ENCODE data around the gene DPP6. TPM values are rescaled to one million over a fixed set of nuclear protein-coding genes. Genes with fewer than 3 reads are reported as not detected.

The DPP6 gene
- total RNA-seq, 2 experiments from 2014 or later: not detected

DNA sequence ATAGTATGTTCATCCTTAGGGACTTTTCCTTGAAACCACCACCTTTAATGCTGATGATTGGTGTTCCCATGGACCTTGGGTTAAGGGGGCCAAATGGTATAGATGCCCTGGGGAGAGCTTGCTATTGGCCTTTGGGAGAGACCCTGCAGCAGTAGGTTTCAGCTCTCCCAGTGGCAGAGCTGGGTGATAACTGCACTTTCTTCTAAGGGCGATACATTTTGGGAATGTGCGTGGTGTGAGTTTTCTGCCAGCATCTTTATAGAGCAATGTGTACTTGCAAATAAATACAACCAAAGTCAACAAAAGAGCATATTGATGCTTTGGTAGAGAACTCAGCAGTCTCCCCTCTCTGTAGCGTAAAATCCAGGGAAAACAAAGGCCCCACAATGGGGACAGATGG, 546.7 kb downstream of the DPP6 start:
- Histone ChIP-seq H3K9me3 (ENCODE audit: low read length) (no peaks in the 10 kb centered on the region), H3K79me2 (ENCODE audit: insufficient read depth, low read depth, low read length) (no peaks in the 10 kb centered on the region), H3K27ac (ENCODE audit: low read depth, low read length, poor library complexity, severe bottlenecking) (no peak overlapping the region), H3K4me1 (ENCODE audit: insufficient read depth, low read length, poor library complexity, severe bottlenecking) (no peaks in the 10 kb centered on the region), H4K20me1 (ENCODE audit: insufficient read depth, low read length) (no peaks in the 10 kb centered on the region), H3K36me3 (ENCODE audit: insufficient read depth, low read length) (no peaks in the 10 kb centered on the region), H2AFZ (ENCODE audit: low read length) (no peak overlapping the region), H3K4me2 (ENCODE audit: low read length) (no peak overlapping the region), H3K9me2 (ENCODE audit: insufficient read depth, low read length) (no peaks in the 10 kb centered on the region), H3K4me3 (ENCODE audit: low read depth, low read length, poor library complexity, severe bottlenecking) (no peak overlapping the region)
- intact Hi-C loops (cut with micrococcal nuclease; ENCODE audit: unreplicated experiment): loop anchor here (1.0 kb wide), 1 partner anchor 11 kb away; no protein-coding TSS in a partner anchor
- ChIA-PET CTCF (ENCODE audit: unreplicated experiment) (no interaction called here), POLR2A (no interaction called here)
- DNase-seq (ENCODE audit: low spot score): no peak
- TF ChIP-seq, protein P1, sequence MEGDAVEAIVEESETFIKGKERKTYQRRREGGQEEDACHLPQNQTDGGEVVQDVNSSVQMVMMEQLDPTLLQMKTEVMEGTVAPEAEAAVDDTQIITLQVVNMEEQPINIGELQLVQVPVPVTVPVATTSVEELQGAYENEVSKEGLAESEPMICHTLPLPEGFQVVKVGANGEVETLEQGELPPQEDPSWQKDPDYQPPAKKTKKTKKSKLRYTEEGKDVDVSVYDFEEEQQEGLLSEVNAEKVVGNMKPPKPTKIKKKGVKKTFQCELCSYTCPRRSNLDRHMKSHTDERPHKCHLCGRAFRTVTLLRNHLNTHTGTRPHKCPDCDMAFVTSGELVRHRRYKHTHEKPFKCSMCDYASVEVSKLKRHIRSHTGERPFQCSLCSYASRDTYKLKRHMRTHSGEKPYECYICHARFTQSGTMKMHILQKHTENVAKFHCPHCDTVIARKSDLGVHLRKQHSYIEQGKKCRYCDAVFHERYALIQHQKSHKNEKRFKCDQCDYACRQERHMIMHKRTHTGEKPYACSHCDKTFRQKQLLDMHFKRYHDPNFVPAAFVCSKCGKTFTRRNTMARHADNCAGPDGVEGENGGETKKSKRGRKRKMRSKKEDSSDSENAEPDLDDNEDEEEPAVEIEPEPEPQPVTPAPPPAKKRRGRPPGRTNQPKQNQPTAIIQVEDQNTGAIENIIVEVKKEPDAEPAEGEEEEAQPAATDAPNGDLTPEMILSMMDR (conservative IDR thresholded peaks at IDR 0.05; ENCODE audit: low read length): no peak
- no peak for TF ChIP-seq EZH2phosphoT487 (IDR thresholded peaks at IDR 0.05; ENCODE audit: borderline replicate concordance, low read depth, low read length)
- BruUV-seq (replicated peaks): no TSS peak

DNA sequence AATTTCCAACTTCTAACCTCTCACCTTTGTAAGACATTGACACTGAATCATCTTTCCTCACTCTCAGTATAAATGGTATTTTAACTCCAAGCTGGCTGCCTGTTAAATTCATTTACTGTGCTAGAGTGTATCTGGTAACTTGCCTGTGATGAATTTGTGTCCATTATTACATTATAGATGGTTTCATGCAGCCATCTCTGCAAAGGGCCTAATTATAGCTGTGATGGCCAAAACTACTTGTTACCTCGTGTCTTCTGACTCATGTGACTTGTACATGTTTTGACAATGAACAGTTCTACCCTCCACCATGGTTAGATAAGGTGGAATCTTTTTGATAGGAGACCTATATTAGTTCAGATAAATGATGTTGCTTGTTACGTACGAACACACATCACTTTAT, 558.7 kb downstream of the DPP6 start:
- DNase-seq (ENCODE audit: low spot score): no peak
- TF ChIP-seq, protein P1 (conservative IDR thresholded peaks at IDR 0.05; ENCODE audit: low read length): no peak
- no peak for TF ChIP-seq EZH2phosphoT487 (IDR thresholded peaks at IDR 0.05; ENCODE audit: borderline replicate concordance, low read depth, low read length)
- Histone ChIP-seq H3K36me3 (ENCODE audit: insufficient read depth, low read length) (no peaks in the 10 kb centered on the region), H3K9me2 (ENCODE audit: insufficient read depth, low read length) (no peaks in the 10 kb centered on the region), H3K4me1 (ENCODE audit: insufficient read depth, low read length, poor library complexity, severe bottlenecking) (no peaks in the 10 kb centered on the region), H3K27ac (ENCODE audit: low read depth, low read length, poor library complexity, severe bottlenecking) (no peak overlapping the region), H2AFZ (ENCODE audit: low read length) (no peak overlapping the region), H4K20me1 (ENCODE audit: insufficient read depth, low read length) (no peaks in the 10 kb centered on the region), H3K9me3 (ENCODE audit: low read length) (no peaks in the 10 kb centered on the region), H3K4me3 (ENCODE audit: low read depth, low read length, poor library complexity, severe bottlenecking) (no peak overlapping the region), H3K4me2 (ENCODE audit: low read length) (no peak overlapping the region), H3K79me2 (ENCODE audit: insufficient read depth, low read depth, low read length) (no peaks in the 10 kb centered on the region)
- intact Hi-C loops (cut with micrococcal nuclease; ENCODE audit: unreplicated experiment): loop anchor here (1.0 kb wide), 1 partner anchor 12 kb away; no protein-coding TSS in a partner anchor
- BruUV-seq (replicated peaks): no TSS peak
- ChIA-PET POLR2A (interaction anchor here (0.7 kb wide), 1 partner anchor 1784 kb away, joined by 3 read pairs; no protein-coding TSS in a partner anchor), CTCF (ENCODE audit: unreplicated experiment) (no interaction called here)

DNA sequence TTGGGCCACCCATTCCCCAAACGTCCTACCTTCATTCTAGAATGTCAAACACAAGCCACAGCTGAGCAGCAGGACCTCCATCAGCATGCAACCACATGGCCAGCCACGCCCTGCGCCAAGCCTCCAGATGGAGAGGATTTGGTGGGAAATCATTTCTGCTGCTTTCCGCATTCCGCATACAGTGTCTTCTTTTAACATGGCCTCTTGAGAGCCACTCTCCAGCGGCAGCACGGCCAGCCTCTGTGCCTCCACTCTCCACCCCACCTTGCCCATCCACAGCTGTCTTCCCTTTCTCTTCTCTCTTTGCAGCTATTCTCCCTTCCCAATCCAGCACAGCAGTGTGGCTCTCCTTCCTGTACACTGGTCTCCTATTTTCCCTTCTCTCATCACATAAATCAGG, 561.6 kb downstream of the DPP6 start:
- intact Hi-C loops (cut with micrococcal nuclease; ENCODE audit: unreplicated experiment): no loop called here
- POLR2A ChIA-PET: interaction anchor here (0.6 to 0.7 kb wide), 2 partner anchors 138 to 840 kb away, joined by 3 to 7 read pairs; no protein-coding TSS in a partner anchor
- BruUV-seq (replicated peaks): no TSS peak
- no peak for DNase-seq (ENCODE audit: low spot score)
- no peaks in the 10 kb centered on the region for H3K9me3 ChIP-seq (ENCODE audit: low read length)
- no peak overlapping the region for H3K4me3 ChIP-seq (ENCODE audit: low read depth, low read length, poor library complexity, severe bottlenecking)
- TF ChIP-seq, protein P1 (conservative IDR thresholded peaks at IDR 0.05; ENCODE audit: low read length): no peak
- TF ChIP-seq EZH2phosphoT487 (IDR thresholded peaks at IDR 0.05; ENCODE audit: borderline replicate concordance, low read depth, low read length): no peak
- H2AFZ ChIP-seq (ENCODE audit: low read length): no peak overlapping the region
- no peaks in the 10 kb centered on the region for H3K79me2 ChIP-seq (ENCODE audit: insufficient read depth, low read depth, low read length)
- CTCF ChIA-PET (ENCODE audit: unreplicated experiment): no interaction called here
- no peaks in the 10 kb centered on the region for H3K4me1 ChIP-seq (ENCODE audit: insufficient read depth, low read length, poor library complexity, severe bottlenecking)
- H4K20me1 ChIP-seq (ENCODE audit: insufficient read depth, low read length): no peaks in the 10 kb centered on the region
- H3K36me3 ChIP-seq (ENCODE audit: insufficient read depth, low read length): no peaks in the 10 kb centered on the region
- no peak overlapping the region for H3K4me2 ChIP-seq (ENCODE audit: low read length)
- no peaks in the 10 kb centered on the region for H3K9me2 ChIP-seq (ENCODE audit: insufficient read depth, low read length)
- H3K27ac ChIP-seq (ENCODE audit: low read depth, low read length, poor library complexity, severe bottlenecking): no peak overlapping the region
